Vagina (tissue), 2 donors: ENCODE data around the gene GPR173.

Experiments
- POLR2A ChIP-seq, 2 donors: fragments of 450-650 bp; IDR thresholded peaks; one replicate each; pipeline ENCODE4 v1.6.1; 2017; ENCODE audit warnings: antibody characterized with exemption in 2 of 2, mild to moderate bottlenecking in 2 of 2, moderate library complexity in 2 of 2
- POLR2AphosphoS5 ChIP-seq, 2 donors: sonication (generic); formaldehyde crosslinking; IDR thresholded peaks; one replicate each; pipeline ENCODE4 v1.9.0; 2017; ENCODE audit warnings: antibody characterized with exemption in 2 of 2, mild to moderate bottlenecking in 2 of 2, low read depth in 1 of 2; ENCODE audit not compliant: insufficient read depth in 1 of 2
- TF ChIP-seq, protein P1 (sequence below), 3 experiments: fragments of 450-650 bp in 2 of 3; fragments of 200-600 bp in 1 of 3; sonication (generic) in 1 of 3; IDR thresholded peaks; one replicate each; pipeline ENCODE4 v1.5.1; 2017 to 2019; ENCODE audit warnings: antibody characterized with exemption in 3 of 3, mild to moderate bottlenecking in 2 of 3, moderate library complexity in 2 of 3

DNA sequence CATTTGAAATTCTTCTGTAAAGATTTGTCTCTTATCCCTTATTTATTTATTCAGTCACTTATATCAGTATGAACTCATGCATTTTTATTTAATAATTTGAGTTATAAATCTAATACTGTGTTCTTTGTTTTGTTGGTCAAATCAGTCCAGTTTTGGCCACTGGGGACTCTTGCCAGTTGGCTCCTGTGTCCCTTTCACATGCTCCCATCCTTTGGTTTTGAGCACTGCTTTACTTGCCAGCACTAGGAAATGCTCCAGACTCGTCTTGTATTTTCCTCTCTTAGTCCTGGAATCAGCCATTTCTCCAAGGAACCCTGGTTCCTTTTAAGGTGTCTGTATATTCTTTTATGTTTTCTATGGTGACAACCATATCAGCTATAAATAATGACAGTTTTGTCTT is 73.4 kb downstream of the GPR173 start:
- TF ChIP-seq, protein P1, sequence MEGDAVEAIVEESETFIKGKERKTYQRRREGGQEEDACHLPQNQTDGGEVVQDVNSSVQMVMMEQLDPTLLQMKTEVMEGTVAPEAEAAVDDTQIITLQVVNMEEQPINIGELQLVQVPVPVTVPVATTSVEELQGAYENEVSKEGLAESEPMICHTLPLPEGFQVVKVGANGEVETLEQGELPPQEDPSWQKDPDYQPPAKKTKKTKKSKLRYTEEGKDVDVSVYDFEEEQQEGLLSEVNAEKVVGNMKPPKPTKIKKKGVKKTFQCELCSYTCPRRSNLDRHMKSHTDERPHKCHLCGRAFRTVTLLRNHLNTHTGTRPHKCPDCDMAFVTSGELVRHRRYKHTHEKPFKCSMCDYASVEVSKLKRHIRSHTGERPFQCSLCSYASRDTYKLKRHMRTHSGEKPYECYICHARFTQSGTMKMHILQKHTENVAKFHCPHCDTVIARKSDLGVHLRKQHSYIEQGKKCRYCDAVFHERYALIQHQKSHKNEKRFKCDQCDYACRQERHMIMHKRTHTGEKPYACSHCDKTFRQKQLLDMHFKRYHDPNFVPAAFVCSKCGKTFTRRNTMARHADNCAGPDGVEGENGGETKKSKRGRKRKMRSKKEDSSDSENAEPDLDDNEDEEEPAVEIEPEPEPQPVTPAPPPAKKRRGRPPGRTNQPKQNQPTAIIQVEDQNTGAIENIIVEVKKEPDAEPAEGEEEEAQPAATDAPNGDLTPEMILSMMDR (IDR thresholded peaks at IDR 0.05): no peak
- no peak for TF ChIP-seq POLR2AphosphoS5 (IDR thresholded peaks at IDR 0.05; ENCODE audit: insufficient read depth in 1 of 2, low read depth in 1 of 2)
- TF ChIP-seq POLR2A (IDR thresholded peaks at IDR 0.05): no peak
